H1 (cell line): ENCODE measurements around the gene KLRC3. TPM values are rescaled to one million over a fixed set of nuclear protein-coding genes. Genes with fewer than 3 reads are reported as not detected.

ENCODE experiments used
- CTCF ChIA-PET: fragments of 300-600 bp; sonication (Branson Sonifier 250); formaldehyde crosslinking; loops from one replicate; lab custom pipeline; 2021; ENCODE audit not compliant: partially characterized antibody; lab: Charles Lee
- POLR2A ChIA-PET: fragments of 300-600 bp; sonication (Branson Sonifier 250); formaldehyde crosslinking; loops from one replicate; lab custom pipeline; 2021; ENCODE audit warnings: inconsistent platforms; ENCODE audit not compliant: partially characterized antibody; lab: Charles Lee
- DNase-seq, 2 experiments: peaks; one replicate each; pipeline versions ENCODE4 v3.0.0 to v3.0.0-alpha.2; 2010 to 2022; ENCODE audit warnings: low spot score in 2 of 2, low read depth in 1 of 2, mixed read lengths in 1 of 2
- FAIRE-seq: peaks from 2 replicates; lab custom pipeline; 2011; peaks lifted over from hg19 to GRCh38; lab: Jason Lieb, UNC
- H2AFZ ChIP-seq: 2 replicates; pipeline ENCODE4 v1.8.1; 2012; ENCODE audit warnings: low read length, inconsistent platforms
- H2AK5ac ChIP-seq: 2 replicates; pipeline ENCODE4 v1.6.1; 2013; ENCODE audit warnings: low read depth, low read length
- H2BK120ac ChIP-seq: replicated peaks from 2 replicates; pipeline ENCODE3; 2013; ENCODE audit warnings: low read depth, low read length, inconsistent platforms
- H2BK12ac ChIP-seq: 2 replicates; pipeline ENCODE4 v1.6.1; 2013; ENCODE audit warnings: low read depth, low read length
- H2BK15ac ChIP-seq: 2 replicates; pipeline ENCODE4 v1.6.1; 2013; ENCODE audit warnings: low read length
- H2BK20ac ChIP-seq: 2 replicates; pipeline ENCODE4 v1.6.1; 2013; ENCODE audit warnings: low read length
- H2BK5ac ChIP-seq: 2 replicates; pipeline ENCODE4 v1.6.1; 2013; ENCODE audit warnings: low read depth, low read length
- H3K14ac ChIP-seq: 2 replicates; pipeline ENCODE4 v1.6.1; 2013; ENCODE audit warnings: inconsistent platforms; ENCODE audit not compliant: insufficient read length
- H3K18ac ChIP-seq: 2 replicates; pipeline ENCODE4 v1.6.1; 2013; ENCODE audit warnings: low read length; ENCODE audit errors: extremely low read depth
- H3K23ac ChIP-seq: 2 replicates; pipeline ENCODE4 v1.6.1; 2013; ENCODE audit warnings: inconsistent platforms; ENCODE audit not compliant: insufficient read length
- H3K23me2 ChIP-seq: 2 replicates; pipeline ENCODE4 v1.6.1; 2013; ENCODE audit warnings: low read depth, low read length
- H3K27ac ChIP-seq: 2 replicates; pipeline ENCODE4 v1.6.1; 2011; ENCODE audit warnings: low read depth, low read length, inconsistent platforms
- H3K27me3 ChIP-seq, 4 experiments: replicated peaks in 1 of 4; 1 replicate in 1 of 4; 2 replicates in 3 of 4; pipeline versions ENCODE4 v1.6.1 to v1.8.1; 2011 to 2013; ENCODE audit warnings: low read length in 3 of 4, mild to moderate bottlenecking in 3 of 4, inconsistent platforms in 2 of 4, mixed read lengths in 2 of 4, moderate library complexity in 1 of 4; ENCODE audit not compliant: control insufficient read depth in 3 of 4, insufficient read depth in 3 of 4; ENCODE audit errors: extremely low read depth in 1 of 4
- H3K36me3 ChIP-seq, 4 experiments: 2 replicates each; pipeline versions ENCODE4 v1.6.1 to v1.8.1; 2011 to 2013; ENCODE audit warnings: mild to moderate bottlenecking in 4 of 4, low read length in 3 of 4, moderate library complexity in 2 of 4, control low read depth in 1 of 4, inconsistent platforms in 1 of 4; ENCODE audit not compliant: insufficient read depth in 4 of 4, control insufficient read depth in 2 of 4
- H3K4ac ChIP-seq: replicated peaks from 2 replicates; pipeline ENCODE3; 2013; ENCODE audit warnings: low read length, low read depth, mixed read lengths, inconsistent platforms; ENCODE audit not compliant: insufficient read length
- H3K4me1 ChIP-seq, 4 experiments: replicated peaks in 1 of 4; 1 replicate in 1 of 4; 2 replicates in 3 of 4; pipeline versions ENCODE4 v1.6.1 to v1.8.1; 2011 to 2013; ENCODE audit warnings: low read length in 3 of 4, inconsistent platforms in 2 of 4, mixed read lengths in 1 of 4; ENCODE audit not compliant: insufficient read depth in 4 of 4, control insufficient read depth in 3 of 4
- H3K4me2 ChIP-seq, 2 experiments: 2 replicates each; pipeline versions ENCODE4 v1.6.1 to v1.8.1; 2011 to 2013; ENCODE audit warnings: low read depth in 2 of 2, low read length in 2 of 2, control low read depth in 1 of 2, inconsistent platforms in 1 of 2, mild to moderate bottlenecking in 1 of 2; ENCODE audit not compliant: insufficient read depth in 1 of 2
- H3K4me3 ChIP-seq, 4 experiments: fragments of 200-600, 300-600 bp in 1 of 4; sonication (generic), shearing (Covaris generic), sonication (Bioruptor Twin) in 1 of 4; 2 replicates each; pipeline versions ENCODE4 v1.5.1 to v1.8.1; 2011 to 2016; ENCODE audit warnings: low read length in 4 of 4, low read depth in 3 of 4, control low read depth in 2 of 4, inconsistent platforms in 2 of 4, mild to moderate bottlenecking in 2 of 4, mixed read lengths in 1 of 4, moderate library complexity in 1 of 4; ENCODE audit not compliant: insufficient read depth in 2 of 4; ENCODE audit errors: extremely low read depth in 1 of 4
- H3K56ac ChIP-seq: replicated peaks from 2 replicates; pipeline ENCODE3; 2013; ENCODE audit warnings: low read depth, mild to moderate bottlenecking, mixed read lengths, low read length, inconsistent platforms; ENCODE audit not compliant: insufficient read length
- H3K79me1 ChIP-seq: 2 replicates; pipeline ENCODE4 v1.6.1; 2013; ENCODE audit warnings: low read depth, low read length, control low read depth
- H3K79me2 ChIP-seq, 2 experiments: 2 replicates each; pipeline versions ENCODE4 v1.6.1 to v1.8.1; 2012 to 2013; ENCODE audit warnings: low read length in 2 of 2, mild to moderate bottlenecking in 2 of 2, inconsistent platforms in 1 of 2; ENCODE audit not compliant: insufficient read depth in 2 of 2, control insufficient read depth in 1 of 2
- H3K9ac ChIP-seq, 4 experiments: replicated peaks in 1 of 4; 1 replicate in 1 of 4; 2 replicates in 3 of 4; pipeline versions ENCODE4 v1.6.1 to v1.8.1; 2011 to 2013; ENCODE audit warnings: low read depth in 3 of 4, low read length in 3 of 4, control low read depth in 2 of 4, mild to moderate bottlenecking in 2 of 4, moderate library complexity in 2 of 4, inconsistent platforms in 1 of 4; ENCODE audit errors: extremely low read depth in 1 of 4
- H3K9me3 ChIP-seq, 2 experiments: 2 replicates each; pipeline versions ENCODE4 v1.6.1 to v1.8.1; 2012 to 2013; ENCODE audit warnings: mild to moderate bottlenecking in 2 of 2, moderate library complexity in 2 of 2, control low read depth in 1 of 2, inconsistent platforms in 1 of 2, low read depth in 1 of 2, low read length in 1 of 2, mixed read lengths in 1 of 2; ENCODE audit not compliant: insufficient read depth in 2 of 2
- H4K20me1 ChIP-seq, 2 experiments: replicated peaks in 1 of 2; 2 replicates each; pipeline versions ENCODE3 to v1.8.1; 2011 to 2013; ENCODE audit warnings: inconsistent platforms in 2 of 2, low read length in 2 of 2, mild to moderate bottlenecking in 1 of 2; ENCODE audit not compliant: insufficient read depth in 2 of 2, control insufficient read depth in 1 of 2
- H4K5ac ChIP-seq: 2 replicates; pipeline ENCODE4 v1.6.1; 2013; ENCODE audit warnings: low read length, low read depth, mixed read lengths, inconsistent platforms; ENCODE audit not compliant: insufficient read length
- H4K8ac ChIP-seq: 2 replicates; pipeline ENCODE4 v1.8.0; 2013; ENCODE audit warnings: mild to moderate bottlenecking, moderate library complexity, low read length, inconsistent platforms; ENCODE audit not compliant: insufficient read depth; ENCODE audit errors: extremely low read depth
- H4K91ac ChIP-seq: replicated peaks from 2 replicates; pipeline ENCODE3; 2013; ENCODE audit warnings: low read length, mixed read lengths, inconsistent platforms; ENCODE audit not compliant: insufficient read length
- SIN3A ChIP-seq, 2 experiments: IDR thresholded peaks in 1 of 2; conservative IDR thresholded peaks in 1 of 2; 2 replicates each; pipeline ENCODE4 v1.6.1; 2011 to 2012; ENCODE audit warnings: low read length in 2 of 2, improper control_type of control experiment in 1 of 2, low read depth in 1 of 2, mild to moderate bottlenecking in 1 of 2
- WGBS, 2 experiments: shearing (Covaris generic) in 1 of 2; methylation state at CpG; one replicate each; pipeline versions ENCODE4 v1.1.6 to v1.1.7; 2013 to 2015; ENCODE audit warnings: low lambda C conversion rate in 2 of 2, mixed read lengths in 2 of 2, inconsistent platforms in 1 of 2, low coverage in 1 of 2, missing lambda C conversion rate in 1 of 2; ENCODE audit not compliant: insufficient replicate concordance in 2 of 2, insufficient coverage in 1 of 2, insufficient read length in 1 of 2; ENCODE audit errors: extremely low coverage in 1 of 2, missing lambda C conversion rate in 1 of 2; 5-methylcytosine and 5-hydroxymethylcytosine counted together
- polyA plus RNA-seq, 7 experiments: library from polyadenylated mRNA; depleted of rRNA in 3 of 7; stranded (reverse) in 5 of 7; unstranded in 2 of 7; fragments of >200 nt in 5 of 7; fragments of 200-250 nt in 2 of 7; gene quantifications; 1 replicate in 5 of 7; 2 replicates in 1 of 7; 4 replicates in 1 of 7; pipeline versions ENCODE4 v1.2.1 to v1.2.3, GENCODE V29; 2011 to 2013; ENCODE audit warnings: missing spikeins in 2 of 7, mixed read lengths in 2 of 7
- total RNA-seq: library from RNA; stranded (reverse); fragmentation: NEBNext Ultra II Directional; extraction: Animal tissue kit (Norgen Biotek cat#: 25700); gene quantifications from 2 replicates; pipeline ENCODE4 v1.2.1, GENCODE V29; 2021

Gene KLRC3
- total and polyA plus RNA-seq, 2 of the 8 experiments (the other 6 are each of a cell fraction or from before 2014, with no cell fraction given) = not detected

GRCh38 chr12:10409392-10409791 is 11.0 kb downstream of the KLRC3 start, which contains the start of gene KLRC4:
Gene KLRC4, minus strand, starts transcription at chr12:10409757. Its CDS starts 182 bp downstream, at chr12:10409575.
- H3K4ac ChIP-seq = no peak within 1 kb of the TSS
- no peak for DNase-seq
- H4K5ac ChIP-seq = no peak within 1 kb of the TSS
- ChIA-PET CTCF (no interaction called here), POLR2A (no interaction called here)
- H2BK15ac ChIP-seq = no peak within 1 kb of the TSS
- no peak within 1 kb of the TSS for H3K56ac ChIP-seq
- H3K9me3 ChIP-seq = peaks cover 0 to 5% of the 10 kb centered on the region in 2 experiments; a peak in 1 of 4 replicates
- H3K4me1 ChIP-seq = no peaks in the 10 kb centered on the region
- H2BK12ac ChIP-seq = no peak within 1 kb of the TSS
- H4K20me1 ChIP-seq = no peaks in the 10 kb centered on the region
- FAIRE-seq = no peak
- H3K23me2 ChIP-seq = no peaks in the 10 kb centered on the region
- H2BK5ac ChIP-seq = no peak within 1 kb of the TSS
- 57% methylated on average over 1 of the region's 1 CpG; no CpG with 5 or more reads in 1 of the 2 experiments for WGBS, 2 experiments
- no peak within 1 kb of the TSS for H2BK120ac ChIP-seq
- no peak within 1 kb of the TSS for H4K8ac ChIP-seq
- no peak within 1 kb of the TSS; the same call in 1 of the 2 replicates for H2AFZ ChIP-seq
- no peak within 1 kb of the TSS for H3K27ac ChIP-seq
- no peaks in the 10 kb centered on the region for H3K27me3 ChIP-seq
- no peak for TF ChIP-seq SIN3A (conservative IDR thresholded peaks at IDR 0.05 in 1 of 2, IDR thresholded peaks at IDR 0.05 in 1 of 2; ENCODE audit: low read depth in 1 of 2, low read length in 2 of 2)
- no peaks in the 10 kb centered on the region for H3K36me3 ChIP-seq
- H3K9ac ChIP-seq = no peak within 1 kb of the TSS
- no peak within 1 kb of the TSS for H4K91ac ChIP-seq
- no peak within 1 kb of the TSS for H3K4me2 ChIP-seq
- no peak within 1 kb of the TSS for H3K14ac ChIP-seq
- no peak within 1 kb of the TSS for H3K23ac ChIP-seq
- H2BK20ac ChIP-seq = no peak within 1 kb of the TSS
- no peak within 1 kb of the TSS for H3K18ac ChIP-seq
- no peaks in the 10 kb centered on the region for H3K79me2 ChIP-seq
- H3K4me3 ChIP-seq = no peak within 1 kb of the TSS
- H2AK5ac ChIP-seq = no peak within 1 kb of the TSS
- no peaks in the 10 kb centered on the region for H3K79me1 ChIP-seq
